SK-N-SH (cell line): ENCODE data around the gene STK4. TPM values are rescaled to one million over a fixed set of nuclear protein-coding genes. Genes with fewer than 3 reads are reported as not detected.

Experiments
- CTCF ChIA-PET: fragments of 300-600, 350-600 bp; formaldehyde crosslinking; extraction: SDS; loops from one replicate; lab custom pipeline; 2021; lab: Yijun Ruan, JAX
- POLR2A ChIA-PET: fragments of 350-600 bp; sonication (Branson Sonifier 250); formaldehyde crosslinking; extraction: SDS; loops from one replicate; lab custom pipeline; 2020; ENCODE audit warnings: antibody characterized with exemption, inconsistent platforms; lab: Yijun Ruan, JAX
- DNase-seq: peaks from one replicate; pipeline ENCODE4 v3.0.0; 2012
- H2AFZ ChIP-seq: fragments of 200-600 bp; sonication (generic); 2 replicates; pipeline ENCODE4 v1.8.1; 2016; ENCODE audit warnings: antibody characterized with exemption, mild to moderate bottlenecking, low read depth
- H3F3A ChIP-seq: fragments of 200-600 bp; sonication (generic); replicated peaks from 2 replicates; pipeline ENCODE3; 2016; ENCODE audit warnings: antibody characterized with exemption, mild to moderate bottlenecking; ENCODE audit not compliant: insufficient read depth
- H3K27ac ChIP-seq, 2 experiments: fragments of 200-500 bp in 1 of 2; fragments of 200-600 bp in 1 of 2; sonication (Bioruptor generic) in 1 of 2; sonication (generic), shearing (Covaris generic) in 1 of 2; 2 replicates each; pipeline versions ENCODE4 v1.5.1 to v1.6.1; 2014 to 2016; ENCODE audit warnings: low read depth in 2 of 2, inconsistent platforms in 1 of 2, low read length in 1 of 2, mild to moderate bottlenecking in 1 of 2, mixed read lengths in 1 of 2
- H3K27me3 ChIP-seq: fragments of 200-600 bp; sonication (generic), shearing (Covaris generic); 2 replicates; pipeline ENCODE4 v1.6.1; 2016; ENCODE audit warnings: mixed run types; ENCODE audit not compliant: insufficient read depth
- H3K36me3 ChIP-seq, 2 experiments: fragments of 200-500 bp in 1 of 2; fragments of 200-600 bp in 1 of 2; sonication (Bioruptor generic) in 1 of 2; sonication (generic) in 1 of 2; replicated peaks in 1 of 2; 2 replicates each; pipeline versions ENCODE3 to v1.5.1; 2014 to 2016; ENCODE audit warnings: low read length in 1 of 2, mild to moderate bottlenecking in 1 of 2; ENCODE audit not compliant: insufficient read depth in 2 of 2, control insufficient read depth in 1 of 2
- H3K4me1 ChIP-seq, 2 experiments: fragments of 200-500 bp in 1 of 2; fragments of 200-600 bp in 1 of 2; sonication (Bioruptor generic) in 1 of 2; sonication (generic), shearing (Covaris generic) in 1 of 2; 2 replicates each; pipeline versions ENCODE4 v1.5.1 to v1.6.1; 2014 to 2016; ENCODE audit warnings: low read depth in 1 of 2, low read length in 1 of 2, mixed run types in 1 of 2; ENCODE audit not compliant: insufficient read depth in 2 of 2, control insufficient read depth in 1 of 2
- H3K4me2 ChIP-seq: fragments of 200-600 bp; sonication (generic), shearing (Covaris generic); 2 replicates; pipeline ENCODE4 v1.6.1; 2017; ENCODE audit warnings: mixed run types
- H3K4me3 ChIP-seq, 2 experiments: fragments of 200-500 bp in 1 of 2; fragments of 200-600 bp in 1 of 2; sonication (Bioruptor generic) in 1 of 2; sonication (generic), shearing (Covaris generic) in 1 of 2; 2 replicates each; pipeline versions ENCODE4 v1.5.1 to v1.8.1; 2014 to 2016; ENCODE audit warnings: low read depth in 2 of 2, inconsistent platforms in 1 of 2, low read length in 1 of 2, mild to moderate bottlenecking in 1 of 2, mixed read lengths in 1 of 2, moderate library complexity in 1 of 2
- H3K79me2 ChIP-seq: fragments of 200-600 bp; sonication (generic); 2 replicates; pipeline ENCODE4 v1.8.1; 2017; ENCODE audit warnings: mild to moderate bottlenecking; ENCODE audit not compliant: insufficient read depth
- H3K9ac ChIP-seq: fragments of 200-600 bp; sonication (generic); 2 replicates; pipeline ENCODE4 v1.6.1; 2017; ENCODE audit warnings: mixed run types
- H3K9me2 ChIP-seq: fragments of 200-600 bp; sonication (generic); 2 replicates; pipeline ENCODE4 v1.6.1; 2017; ENCODE audit warnings: mixed run types
- H3K9me3 ChIP-seq: fragments of 200-600 bp; sonication (generic); 2 replicates; pipeline ENCODE4 v1.6.1; 2017; ENCODE audit warnings: mixed run types, mild to moderate bottlenecking, moderate library complexity
- H4K20me1 ChIP-seq: fragments of 200-600 bp; sonication (generic); 2 replicates; pipeline ENCODE4 v1.6.1; 2017; ENCODE audit warnings: mild to moderate bottlenecking, mixed run types; ENCODE audit not compliant: insufficient read depth
- FOSL2 ChIP-seq: IDR thresholded peaks from 2 replicates; pipeline ENCODE4 v1.4.0; 2012; ENCODE audit warnings: low read depth, mild to moderate bottlenecking, moderate library complexity, borderline replicate concordance
- FOXM1 ChIP-seq: IDR thresholded peaks from 2 replicates; pipeline ENCODE4 v1.4.0; 2012; ENCODE audit warnings: low read depth, mild to moderate bottlenecking
- GABPA ChIP-seq: IDR thresholded peaks from 2 replicates; pipeline ENCODE4 v1.4.0; 2012; ENCODE audit warnings: low read depth, mild to moderate bottlenecking
- GATA2 ChIP-seq: sonication (generic); formaldehyde crosslinking; IDR thresholded peaks from 2 replicates; pipeline ENCODE4 v1.5.0; 2020; ENCODE audit warnings: mild to moderate bottlenecking, missing genetic modification reagents
- MXI1 ChIP-seq: IDR thresholded peaks from 2 replicates; pipeline ENCODE4 v1.6.1; 2012; ENCODE audit warnings: mild to moderate bottlenecking, low read depth, low read length, improper control_type of control experiment
- NFIC ChIP-seq: IDR thresholded peaks from 2 replicates; pipeline ENCODE4 v1.4.0; 2012; ENCODE audit warnings: borderline replicate concordance
- USF1 ChIP-seq: IDR thresholded peaks from 2 replicates; pipeline ENCODE4 v1.4.0; 2012; ENCODE audit warnings: low read depth, borderline replicate concordance
- WGBS: methylation state at CpG from one replicate; pipeline ENCODE4 v1.1.6; 2017; ENCODE audit warnings: low lambda C conversion rate; 5-methylcytosine and 5-hydroxymethylcytosine counted together
- polyA plus RNA-seq, 3 experiments: library from polyadenylated mRNA; depleted of rRNA; stranded (reverse); fragments of >200 nt; gene quantifications; 2 replicates each; pipeline ENCODE4 v1.2.3, GENCODE V29; 2012
- TF ChIP-seq, protein P1 (sequence below): IDR thresholded peaks from 2 replicates; pipeline ENCODE4 v1.4.0; 2012; ENCODE audit warnings: low read depth, borderline replicate concordance
- TF ChIP-seq, protein P2 (sequence below): fragments of 150-350 bp; IDR thresholded peaks from 2 replicates; pipeline ENCODE4 v1.6.1; 2017; ENCODE audit warnings: antibody characterized with exemption, low read length, low read depth, borderline replicate concordance
- TF ChIP-seq, protein P3 (sequence below): fragments of 200-600 bp; sonication (generic); IDR thresholded peaks from 2 replicates; pipeline ENCODE4 v1.6.1; 2017; ENCODE audit warnings: antibody characterized with exemption, mild to moderate bottlenecking, moderate library complexity

Gene STK4
- polyA plus RNA-seq, 1 of the 3 experiments (the other 2 are of a cell fraction): 11.4 TPM

- TF ChIP-seq, protein P1, sequence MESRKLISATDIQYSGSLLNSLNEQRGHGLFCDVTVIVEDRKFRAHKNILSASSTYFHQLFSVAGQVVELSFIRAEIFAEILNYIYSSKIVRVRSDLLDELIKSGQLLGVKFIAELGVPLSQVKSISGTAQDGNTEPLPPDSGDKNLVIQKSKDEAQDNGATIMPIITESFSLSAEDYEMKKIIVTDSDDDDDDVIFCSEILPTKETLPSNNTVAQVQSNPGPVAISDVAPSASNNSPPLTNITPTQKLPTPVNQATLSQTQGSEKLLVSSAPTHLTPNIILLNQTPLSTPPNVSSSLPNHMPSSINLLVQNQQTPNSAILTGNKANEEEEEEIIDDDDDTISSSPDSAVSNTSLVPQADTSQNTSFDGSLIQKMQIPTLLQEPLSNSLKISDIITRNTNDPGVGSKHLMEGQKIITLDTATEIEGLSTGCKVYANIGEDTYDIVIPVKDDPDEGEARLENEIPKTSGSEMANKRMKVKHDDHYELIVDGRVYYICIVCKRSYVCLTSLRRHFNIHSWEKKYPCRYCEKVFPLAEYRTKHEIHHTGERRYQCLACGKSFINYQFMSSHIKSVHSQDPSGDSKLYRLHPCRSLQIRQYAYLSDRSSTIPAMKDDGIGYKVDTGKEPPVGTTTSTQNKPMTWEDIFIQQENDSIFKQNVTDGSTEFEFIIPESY: no peak
- TF ChIP-seq, protein P2, sequence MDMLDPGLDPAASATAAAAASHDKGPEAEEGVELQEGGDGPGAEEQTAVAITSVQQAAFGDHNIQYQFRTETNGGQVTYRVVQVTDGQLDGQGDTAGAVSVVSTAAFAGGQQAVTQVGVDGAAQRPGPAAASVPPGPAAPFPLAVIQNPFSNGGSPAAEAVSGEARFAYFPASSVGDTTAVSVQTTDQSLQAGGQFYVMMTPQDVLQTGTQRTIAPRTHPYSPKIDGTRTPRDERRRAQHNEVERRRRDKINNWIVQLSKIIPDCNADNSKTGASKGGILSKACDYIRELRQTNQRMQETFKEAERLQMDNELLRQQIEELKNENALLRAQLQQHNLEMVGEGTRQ: no peak
- TF ChIP-seq GABPA (no peak), MXI1 (no peak), FOXM1 (no peak), USF1 (no peak)
- TF ChIP-seq, protein P3, sequence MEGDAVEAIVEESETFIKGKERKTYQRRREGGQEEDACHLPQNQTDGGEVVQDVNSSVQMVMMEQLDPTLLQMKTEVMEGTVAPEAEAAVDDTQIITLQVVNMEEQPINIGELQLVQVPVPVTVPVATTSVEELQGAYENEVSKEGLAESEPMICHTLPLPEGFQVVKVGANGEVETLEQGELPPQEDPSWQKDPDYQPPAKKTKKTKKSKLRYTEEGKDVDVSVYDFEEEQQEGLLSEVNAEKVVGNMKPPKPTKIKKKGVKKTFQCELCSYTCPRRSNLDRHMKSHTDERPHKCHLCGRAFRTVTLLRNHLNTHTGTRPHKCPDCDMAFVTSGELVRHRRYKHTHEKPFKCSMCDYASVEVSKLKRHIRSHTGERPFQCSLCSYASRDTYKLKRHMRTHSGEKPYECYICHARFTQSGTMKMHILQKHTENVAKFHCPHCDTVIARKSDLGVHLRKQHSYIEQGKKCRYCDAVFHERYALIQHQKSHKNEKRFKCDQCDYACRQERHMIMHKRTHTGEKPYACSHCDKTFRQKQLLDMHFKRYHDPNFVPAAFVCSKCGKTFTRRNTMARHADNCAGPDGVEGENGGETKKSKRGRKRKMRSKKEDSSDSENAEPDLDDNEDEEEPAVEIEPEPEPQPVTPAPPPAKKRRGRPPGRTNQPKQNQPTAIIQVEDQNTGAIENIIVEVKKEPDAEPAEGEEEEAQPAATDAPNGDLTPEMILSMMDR: no peak
Measured at GRCh38 chr20:45037635-45038034, 71.3 kb downstream of the STK4 start (continued).

- no peak for DNase-seq
- H3K4me1 ChIP-seq: peaks cover 2 to 52% of the 10 kb centered on the region in 2 experiments; a peak in 3 of 4 replicates
- H3K4me2 ChIP-seq: no peak overlapping the region; the same call in 1 of the 2 replicates
Measured at GRCh38 chr20:45038745-45039474, 72.6 kb downstream of the STK4 start.

More at GRCh38 chr20:45038745-45039474, 72.6 kb downstream of the STK4 start:
- Histone ChIP-seq H3K27ac (peak overlapping the region in 1 of 2 experiments; percentile 89; a peak in 3 of 4 replicates), H3K9me2 (no peaks in the 10 kb centered on the region), H2AFZ (no peak overlapping the region), H3K27me3 (no peaks in the 10 kb centered on the region), H3K36me3 (peaks cover 2 to 7% of the 10 kb centered on the region in 2 experiments), H4K20me1 (no peaks in the 10 kb centered on the region), H3K9ac (no peak overlapping the region), H3K79me2 (peaks cover 25% of the 10 kb centered on the region), H3K4me3 (no peak overlapping the region), H3F3A (peaks cover 25% of the 10 kb centered on the region), H3K9me3 (no peaks in the 10 kb centered on the region)
- POLR2A ChIA-PET: no interaction called here
- WGBS: 95% methylated on average over 1 of the region's 1 CpG
- no peak for TF ChIP-seq GATA2
- peak; percentile 4; the same call in 1 of the 2 replicates for TF ChIP-seq FOSL2
- TF ChIP-seq NFIC: peak; percentile 5; the same call in 1 of the 2 replicates
- CTCF ChIA-PET: interaction anchor here (1.2 to 1.9 kb wide), 4 partner anchors 28 to 252 kb away, joined by 3 to 8 read pairs (median 5); no protein-coding TSS in a partner anchor
